Ishikawa (cell line): ENCODE data around the gene DYNC1I1.

ENCODE experiments used
- CEBPB ChIP-seq: IDR thresholded peaks from 2 replicates; pipeline ENCODE4 v1.6.1; 2012
- CREB1 ChIP-seq: IDR thresholded peaks from 2 replicates; pipeline ENCODE4 v1.6.1; 2012; ENCODE audit warnings: low read depth
- EGR1 ChIP-seq: IDR thresholded peaks from 2 replicates; pipeline ENCODE4 v1.6.1; 2012
- EP300 ChIP-seq: IDR thresholded peaks from 2 replicates; pipeline ENCODE4 v1.6.1; 2012; ENCODE audit warnings: borderline replicate concordance
- FOXM1 ChIP-seq: IDR thresholded peaks from 2 replicates; pipeline ENCODE4 v1.6.1; 2012; ENCODE audit warnings: low read depth, borderline replicate concordance
- MAX ChIP-seq: IDR thresholded peaks from 2 replicates; pipeline ENCODE4 v1.6.1; 2012
- NFIC ChIP-seq: IDR thresholded peaks from 2 replicates; pipeline ENCODE4 v1.6.1; 2012
- RAD21 ChIP-seq: IDR thresholded peaks from 2 replicates; pipeline ENCODE4 v1.6.1; 2012; ENCODE audit warnings: low read depth
- TAF1 ChIP-seq: IDR thresholded peaks from 2 replicates; pipeline ENCODE4 v1.6.1; 2012; ENCODE audit warnings: low read depth, mild to moderate bottlenecking
- TCF12 ChIP-seq: IDR thresholded peaks from 2 replicates; pipeline ENCODE4 v1.6.1; 2012; ENCODE audit warnings: low read depth
- TEAD4 ChIP-seq: IDR thresholded peaks from 2 replicates; pipeline ENCODE4 v1.6.1; 2012
- YY1 ChIP-seq: IDR thresholded peaks from 2 replicates; pipeline ENCODE4 v1.6.1; 2012; ENCODE audit warnings: low read depth
- ZBTB7A ChIP-seq: IDR thresholded peaks from 2 replicates; pipeline ENCODE4 v1.6.1; 2012; ENCODE audit warnings: low read depth
- TF ChIP-seq, protein P1 (sequence below): IDR thresholded peaks from 2 replicates; pipeline ENCODE4 v1.6.1; 2012
- TF ChIP-seq, protein P2 (sequence below): IDR thresholded peaks from 2 replicates; pipeline ENCODE4 v1.6.1; 2012; ENCODE audit warnings: low read depth, mild to moderate bottlenecking

DYNC1I1 gene

DNA sequence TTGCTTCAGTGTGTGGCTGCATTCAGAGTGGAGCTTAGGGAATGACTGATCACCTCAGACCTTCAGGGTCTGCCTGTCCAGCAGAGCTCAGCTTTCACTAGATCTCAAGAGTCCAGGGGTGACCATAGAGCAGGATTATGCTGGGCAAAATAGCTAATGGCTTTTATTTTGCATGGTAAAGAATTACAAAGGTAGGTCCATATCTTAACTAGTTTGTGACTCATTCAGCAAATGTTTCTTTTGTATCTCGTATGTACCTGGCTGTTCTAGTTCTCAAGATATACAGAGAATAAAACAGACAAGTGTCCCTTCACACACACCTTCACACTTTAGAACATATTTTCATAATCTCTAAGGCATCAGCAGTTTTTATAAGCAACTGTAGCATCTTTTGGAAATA lies 180.5 kb downstream of the DYNC1I1 start:
- TF ChIP-seq CEBPB = no peak
- no peak for TF ChIP-seq MAX
- TF ChIP-seq, protein P1, sequence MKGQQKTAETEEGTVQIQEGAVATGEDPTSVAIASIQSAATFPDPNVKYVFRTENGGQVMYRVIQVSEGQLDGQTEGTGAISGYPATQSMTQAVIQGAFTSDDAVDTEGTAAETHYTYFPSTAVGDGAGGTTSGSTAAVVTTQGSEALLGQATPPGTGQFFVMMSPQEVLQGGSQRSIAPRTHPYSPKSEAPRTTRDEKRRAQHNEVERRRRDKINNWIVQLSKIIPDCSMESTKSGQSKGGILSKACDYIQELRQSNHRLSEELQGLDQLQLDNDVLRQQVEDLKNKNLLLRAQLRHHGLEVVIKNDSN = no peak
- no peak for TF ChIP-seq RAD21
- TF ChIP-seq CREB1 = no peak
- no peak for TF ChIP-seq EP300
- TF ChIP-seq TCF12 = no peak
- no peak for TF ChIP-seq TAF1
- TF ChIP-seq TEAD4 = no peak
- TF ChIP-seq, protein P2, sequence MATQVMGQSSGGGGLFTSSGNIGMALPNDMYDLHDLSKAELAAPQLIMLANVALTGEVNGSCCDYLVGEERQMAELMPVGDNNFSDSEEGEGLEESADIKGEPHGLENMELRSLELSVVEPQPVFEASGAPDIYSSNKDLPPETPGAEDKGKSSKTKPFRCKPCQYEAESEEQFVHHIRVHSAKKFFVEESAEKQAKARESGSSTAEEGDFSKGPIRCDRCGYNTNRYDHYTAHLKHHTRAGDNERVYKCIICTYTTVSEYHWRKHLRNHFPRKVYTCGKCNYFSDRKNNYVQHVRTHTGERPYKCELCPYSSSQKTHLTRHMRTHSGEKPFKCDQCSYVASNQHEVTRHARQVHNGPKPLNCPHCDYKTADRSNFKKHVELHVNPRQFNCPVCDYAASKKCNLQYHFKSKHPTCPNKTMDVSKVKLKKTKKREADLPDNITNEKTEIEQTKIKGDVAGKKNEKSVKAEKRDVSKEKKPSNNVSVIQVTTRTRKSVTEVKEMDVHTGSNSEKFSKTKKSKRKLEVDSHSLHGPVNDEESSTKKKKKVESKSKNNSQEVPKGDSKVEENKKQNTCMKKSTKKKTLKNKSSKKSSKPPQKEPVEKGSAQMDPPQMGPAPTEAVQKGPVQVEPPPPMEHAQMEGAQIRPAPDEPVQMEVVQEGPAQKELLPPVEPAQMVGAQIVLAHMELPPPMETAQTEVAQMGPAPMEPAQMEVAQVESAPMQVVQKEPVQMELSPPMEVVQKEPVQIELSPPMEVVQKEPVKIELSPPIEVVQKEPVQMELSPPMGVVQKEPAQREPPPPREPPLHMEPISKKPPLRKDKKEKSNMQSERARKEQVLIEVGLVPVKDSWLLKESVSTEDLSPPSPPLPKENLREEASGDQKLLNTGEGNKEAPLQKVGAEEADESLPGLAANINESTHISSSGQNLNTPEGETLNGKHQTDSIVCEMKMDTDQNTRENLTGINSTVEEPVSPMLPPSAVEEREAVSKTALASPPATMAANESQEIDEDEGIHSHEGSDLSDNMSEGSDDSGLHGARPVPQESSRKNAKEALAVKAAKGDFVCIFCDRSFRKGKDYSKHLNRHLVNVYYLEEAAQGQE = no peak
- TF ChIP-seq YY1 = no peak
- TF ChIP-seq ZBTB7A = no peak
- no peak for TF ChIP-seq EGR1
- no peak for TF ChIP-seq NFIC
- no peak for TF ChIP-seq FOXM1

- TF ChIP-seq MAX (no peak), ZBTB7A (no peak), TAF1 (no peak), CREB1 (no peak), EGR1 (no peak), EP300 (no peak), RAD21 (no peak), CEBPB (no peak), FOXM1 (no peak), TEAD4 (no peak)
These were observed 183.4 kb downstream of the DYNC1I1 start for GRCh38 chr7:95955748-95956147.

- TF ChIP-seq CREB1 (no peak), CEBPB (no peak), NFIC (no peak), TCF12 (no peak), RAD21 (no peak), EP300 (no peak)
These were observed 185.2 kb downstream of the DYNC1I1 start for GRCh38 chr7:95957510-95957909.

GRCh38 chr7:95960706-95961244 lies 188.4 kb downstream of the DYNC1I1 start:
- TF ChIP-seq RAD21 (no peak), EP300 (no peak)

- TF ChIP-seq TEAD4 = no peak
- no peak for TF ChIP-seq YY1
- TF ChIP-seq NFIC = no peak
- TF ChIP-seq TCF12 = no peak
- no peak for TF ChIP-seq EP300
- TF ChIP-seq CREB1 = no peak
- TF ChIP-seq, protein P1 = no peak
- no peak for TF ChIP-seq RAD21
- TF ChIP-seq MAX = no peak
- TF ChIP-seq EGR1 = no peak
- TF ChIP-seq TAF1 = no peak
- TF ChIP-seq CEBPB = no peak
- TF ChIP-seq, protein P2 = no peak
- TF ChIP-seq FOXM1 = no peak
- no peak for TF ChIP-seq ZBTB7A
These were observed 191.2 kb downstream of the DYNC1I1 start for GRCh38 chr7:95963446-95963990.

DNA sequence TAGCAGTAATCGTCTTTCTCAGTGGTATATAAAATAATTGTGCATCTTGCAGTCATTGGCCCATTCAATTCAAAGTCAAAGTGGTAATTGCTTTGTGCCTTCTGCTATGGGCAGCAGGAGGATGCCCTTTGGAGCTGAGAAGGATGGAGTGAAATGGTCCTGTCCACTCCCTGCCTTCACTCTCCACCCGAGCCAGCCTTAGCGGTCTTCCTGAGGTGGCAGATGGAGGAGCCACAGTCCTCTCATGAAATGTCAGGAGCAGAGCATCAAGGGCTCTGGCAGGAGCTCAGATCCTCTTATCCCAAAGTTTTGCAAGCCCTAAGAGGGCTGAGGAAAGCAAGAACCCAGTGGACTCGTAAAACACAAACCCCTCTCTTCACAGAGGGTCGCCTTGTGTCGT lies 199.4 kb downstream of the DYNC1I1 start:
- no peak for TF ChIP-seq FOXM1
- TF ChIP-seq CREB1 = no peak
- no peak for TF ChIP-seq ZBTB7A
- TF ChIP-seq TAF1 = no peak
- no peak for TF ChIP-seq EP300
- TF ChIP-seq, protein P1 = no peak
- TF ChIP-seq, protein P2 = no peak
- TF ChIP-seq MAX = no peak
- no peak for TF ChIP-seq EGR1
- no peak for TF ChIP-seq NFIC
- no peak for TF ChIP-seq TEAD4
- no peak for TF ChIP-seq RAD21
